HCT116 (cell line): Measurements from ENCODE around the gene GDPD3.

Experiments
- EZH2 ChIP-seq: fragments of 200-600 bp; sonication (generic); IDR thresholded peaks from 2 replicates; pipeline ENCODE4 v1.6.1; 2017; ENCODE audit warnings: antibody characterized with exemption, mixed run types
- JUND ChIP-seq: IDR thresholded peaks from 2 replicates; pipeline ENCODE4 v1.6.1; 2012
- POLR2A ChIP-seq: IDR thresholded peaks from 2 replicates; pipeline ENCODE4 v1.7.0; 2011; ENCODE audit warnings: borderline replicate concordance; ENCODE audit not compliant: insufficient read depth, insufficient read length; ENCODE audit errors: extremely low read depth
- POLR2AphosphoS5 ChIP-seq: IDR thresholded peaks from 2 replicates; pipeline ENCODE4 v1.6.1; 2011; ENCODE audit warnings: mild to moderate bottlenecking, low read depth, low read length, moderate library complexity

- TF ChIP-seq JUND: no peak
- TF ChIP-seq POLR2AphosphoS5: no peak
- TF ChIP-seq POLR2A: no peak
- TF ChIP-seq EZH2: no peak
Observed at GRCh38 chr16:30147843-30148510, 34.6 kb upstream of the GDPD3 start.
